DND-41 (cell line): ENCODE data around the gene CD200.

Source experiments
- ATAC-seq: fragments of 200-7000 bp; cut with Tn5 transposase; 3 replicates; pipeline ENCODE4 v1.9.1; 2021; ENCODE audit warnings: low read depth; ENCODE audit not compliant: insufficient read depth
- DNase-seq: peaks from one replicate; pipeline ENCODE4 v3.0.0-alpha.2; 2020
- H2AFZ ChIP-seq: 2 replicates; pipeline ENCODE4 v1.6.0; 2012; ENCODE audit warnings: low read depth, low read length
- H3K27ac ChIP-seq: 2 replicates; pipeline ENCODE4 v1.5.1; 2012; ENCODE audit warnings: low read length, inconsistent platforms
- H3K27me3 ChIP-seq: fragments of 200-600 bp; sonication (generic); 2 replicates; pipeline ENCODE4 v1.6.0; 2012; ENCODE audit warnings: low read length, mild to moderate bottlenecking, inconsistent platforms; ENCODE audit not compliant: insufficient read depth, poor library complexity
- H3K36me3 ChIP-seq: 2 replicates; pipeline ENCODE4 v1.5.1; 2012; ENCODE audit warnings: low read length, inconsistent platforms; ENCODE audit not compliant: insufficient read depth
- H3K4me1 ChIP-seq: 2 replicates; pipeline ENCODE4 v1.5.1; 2012; ENCODE audit warnings: mild to moderate bottlenecking, low read length; ENCODE audit not compliant: insufficient read depth
- H3K4me2 ChIP-seq: 2 replicates; pipeline ENCODE4 v1.6.0; 2012; ENCODE audit warnings: mild to moderate bottlenecking, moderate library complexity, low read length, inconsistent platforms; ENCODE audit not compliant: insufficient read depth
- H3K4me3 ChIP-seq, 2 experiments: fragments of 200-600 bp in 1 of 2; shearing (Covaris generic) in 1 of 2; 2 replicates each; pipeline ENCODE4 v1.5.1; 2012 to 2016; ENCODE audit warnings: inconsistent platforms in 2 of 2, low read length in 2 of 2, mild to moderate bottlenecking in 2 of 2, low read depth in 1 of 2, moderate library complexity in 1 of 2
- H3K79me2 ChIP-seq: 2 replicates; pipeline ENCODE4 v1.6.0; 2012; ENCODE audit warnings: low read length, inconsistent platforms; ENCODE audit not compliant: insufficient read depth
- H3K9ac ChIP-seq: 2 replicates; pipeline ENCODE4 v1.6.0; 2012; ENCODE audit warnings: low read depth, mild to moderate bottlenecking, inconsistent platforms, low read length, moderate library complexity
- H3K9me3 ChIP-seq: 2 replicates; pipeline ENCODE4 v1.5.1; 2012; ENCODE audit warnings: low read length, moderate library complexity, mild to moderate bottlenecking, inconsistent platforms; ENCODE audit not compliant: insufficient read depth, severe bottlenecking
- H4K20me1 ChIP-seq: 2 replicates; pipeline ENCODE4 v1.6.0; 2012; ENCODE audit warnings: low read length; ENCODE audit not compliant: insufficient read depth
- EZH2 ChIP-seq: IDR thresholded peaks from 3 replicates; pipeline ENCODE4 v1.6.1; 2012; ENCODE audit warnings: borderline replicate concordance, low read depth, mild to moderate bottlenecking, moderate library complexity, low read length, inconsistent platforms; ENCODE audit not compliant: severe bottlenecking
- TF ChIP-seq, protein P1 (sequence below): IDR thresholded peaks from 2 replicates; pipeline ENCODE4 v1.5.1; 2012; ENCODE audit warnings: borderline replicate concordance, low read length, moderate library complexity, mild to moderate bottlenecking; ENCODE audit not compliant: poor library complexity, severe bottlenecking; ENCODE audit errors: extremely low read depth

Gene CD200

DNA sequence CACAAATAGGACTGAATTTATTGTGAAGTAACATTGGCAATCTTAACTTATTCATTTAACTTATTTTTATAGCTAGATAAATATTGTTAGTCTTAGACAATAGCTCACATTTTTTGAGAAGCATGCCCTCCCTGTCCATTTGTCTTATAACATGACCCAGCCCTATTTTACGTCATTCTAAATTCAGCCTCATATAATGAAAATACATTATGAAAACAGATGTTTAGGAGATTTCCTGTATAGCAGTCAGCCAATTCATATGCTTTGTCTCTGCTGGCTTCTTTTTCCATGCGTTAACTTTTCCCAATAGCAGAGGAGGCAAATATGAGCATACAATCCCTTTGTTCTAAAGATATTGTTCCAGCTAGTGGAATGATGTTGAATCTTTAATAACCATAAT, 29.3 kb downstream of the CD200 start:
- Histone ChIP-seq H3K36me3 (no peaks in the 10 kb centered on the region), H3K4me2 (no peak overlapping the region), H3K27me3 (no peaks in the 10 kb centered on the region), H3K4me1 (no peaks in the 10 kb centered on the region), H3K9ac (no peak overlapping the region), H3K27ac (no peak overlapping the region), H3K9me3 (no peaks in the 10 kb centered on the region), H4K20me1 (no peaks in the 10 kb centered on the region), H2AFZ (no peak overlapping the region), H3K79me2 (no peaks in the 10 kb centered on the region), H3K4me3 (no peak overlapping the region)
- DNase-seq: no peak
- no peak for ATAC-seq
- TF ChIP-seq, protein P1, sequence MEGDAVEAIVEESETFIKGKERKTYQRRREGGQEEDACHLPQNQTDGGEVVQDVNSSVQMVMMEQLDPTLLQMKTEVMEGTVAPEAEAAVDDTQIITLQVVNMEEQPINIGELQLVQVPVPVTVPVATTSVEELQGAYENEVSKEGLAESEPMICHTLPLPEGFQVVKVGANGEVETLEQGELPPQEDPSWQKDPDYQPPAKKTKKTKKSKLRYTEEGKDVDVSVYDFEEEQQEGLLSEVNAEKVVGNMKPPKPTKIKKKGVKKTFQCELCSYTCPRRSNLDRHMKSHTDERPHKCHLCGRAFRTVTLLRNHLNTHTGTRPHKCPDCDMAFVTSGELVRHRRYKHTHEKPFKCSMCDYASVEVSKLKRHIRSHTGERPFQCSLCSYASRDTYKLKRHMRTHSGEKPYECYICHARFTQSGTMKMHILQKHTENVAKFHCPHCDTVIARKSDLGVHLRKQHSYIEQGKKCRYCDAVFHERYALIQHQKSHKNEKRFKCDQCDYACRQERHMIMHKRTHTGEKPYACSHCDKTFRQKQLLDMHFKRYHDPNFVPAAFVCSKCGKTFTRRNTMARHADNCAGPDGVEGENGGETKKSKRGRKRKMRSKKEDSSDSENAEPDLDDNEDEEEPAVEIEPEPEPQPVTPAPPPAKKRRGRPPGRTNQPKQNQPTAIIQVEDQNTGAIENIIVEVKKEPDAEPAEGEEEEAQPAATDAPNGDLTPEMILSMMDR: no peak
- TF ChIP-seq EZH2: no peak

DNA sequence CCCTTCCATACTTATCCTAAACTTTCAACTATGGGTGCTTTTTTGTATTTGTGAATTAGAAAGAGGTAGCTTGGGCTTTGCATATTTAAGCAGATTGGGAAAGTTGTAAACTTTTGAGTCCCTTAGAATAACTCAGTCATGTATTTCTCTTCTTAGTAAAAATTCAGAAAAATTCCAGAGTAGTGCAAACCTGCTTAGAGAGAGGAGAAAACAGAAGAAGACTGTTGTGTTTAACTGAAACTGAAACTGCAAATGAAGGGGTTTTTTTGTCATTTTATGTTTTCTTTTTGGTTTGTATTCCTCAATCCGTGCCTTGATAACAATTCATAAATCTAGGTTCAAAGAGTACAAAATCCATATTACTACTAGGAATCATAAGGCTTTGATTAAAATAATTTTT, 31.3 kb downstream of the CD200 start:
- H3K36me3 ChIP-seq: no peaks in the 10 kb centered on the region
- ATAC-seq: no peak
- H3K9me3 ChIP-seq: no peaks in the 10 kb centered on the region
- TF ChIP-seq, protein P1: no peak
- TF ChIP-seq EZH2: no peak
- no peak overlapping the region for H3K9ac ChIP-seq
- no peaks in the 10 kb centered on the region for H3K27me3 ChIP-seq
- H3K4me2 ChIP-seq: no peak overlapping the region
- no peaks in the 10 kb centered on the region for H3K4me1 ChIP-seq
- DNase-seq: no peak
- no peak overlapping the region for H3K27ac ChIP-seq
- no peak overlapping the region for H3K4me3 ChIP-seq
- H2AFZ ChIP-seq: no peak overlapping the region
- H4K20me1 ChIP-seq: no peaks in the 10 kb centered on the region
- H3K79me2 ChIP-seq: no peaks in the 10 kb centered on the region

DNA sequence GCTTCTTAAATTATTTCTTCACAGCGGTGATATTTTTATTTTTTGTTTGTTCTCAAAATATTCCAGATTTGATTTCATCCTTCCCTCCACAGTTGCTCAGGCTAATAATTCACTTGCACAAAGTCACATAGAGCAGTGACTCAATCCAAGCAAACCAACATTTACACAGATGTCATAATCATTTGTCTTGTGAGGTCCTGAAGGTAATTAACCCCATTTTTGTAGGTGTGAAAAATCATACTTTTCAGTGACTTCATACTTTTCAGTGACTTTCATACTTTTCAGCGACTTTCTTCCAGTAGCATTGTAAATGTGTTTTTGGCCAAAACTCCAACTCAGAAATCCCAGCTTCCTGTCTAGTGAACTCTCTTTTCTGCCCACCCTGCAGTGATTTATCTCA, 32.1 kb downstream of the CD200 start:
- no peaks in the 10 kb centered on the region for H3K4me1 ChIP-seq
- no peak overlapping the region for H3K27ac ChIP-seq
- H3K9me3 ChIP-seq: no peaks in the 10 kb centered on the region
- no peaks in the 10 kb centered on the region for H4K20me1 ChIP-seq
- H3K9ac ChIP-seq: no peak overlapping the region
- no peak overlapping the region for H3K4me2 ChIP-seq
- DNase-seq (no peak), ATAC-seq (no peak)
- H2AFZ ChIP-seq: no peak overlapping the region
- no peaks in the 10 kb centered on the region for H3K27me3 ChIP-seq
- no peaks in the 10 kb centered on the region for H3K36me3 ChIP-seq
- no peaks in the 10 kb centered on the region for H3K79me2 ChIP-seq
- no peak for TF ChIP-seq EZH2
- TF ChIP-seq, protein P1: no peak
- no peak overlapping the region for H3K4me3 ChIP-seq

DNA sequence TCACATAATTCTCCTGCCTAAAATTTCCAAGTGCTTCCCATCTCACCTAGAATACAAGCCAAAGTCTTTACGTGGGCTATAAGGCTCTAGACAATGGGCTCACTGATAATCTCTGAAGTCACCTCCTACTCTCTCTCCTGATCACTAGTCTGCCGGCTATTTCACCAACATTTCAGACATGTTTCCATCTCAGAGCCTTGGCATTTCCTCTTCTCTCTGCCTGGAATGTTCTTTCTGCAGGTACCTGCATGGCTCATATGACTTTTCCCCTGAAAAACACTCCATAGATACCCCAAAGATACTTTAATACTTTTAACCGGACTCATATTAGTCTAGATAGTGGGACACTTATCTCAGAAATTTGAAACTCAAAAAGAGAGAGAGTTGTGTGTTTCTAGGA, 32.7 kb downstream of the CD200 start:
- DNase-seq (no peak), ATAC-seq (no peak)
- Histone ChIP-seq H4K20me1 (no peaks in the 10 kb centered on the region), H3K9ac (no peak overlapping the region), H3K36me3 (no peaks in the 10 kb centered on the region), H3K79me2 (no peaks in the 10 kb centered on the region), H3K4me1 (no peaks in the 10 kb centered on the region), H3K27ac (no peak overlapping the region), H3K4me3 (no peak overlapping the region), H2AFZ (no peak overlapping the region), H3K9me3 (no peaks in the 10 kb centered on the region), H3K4me2 (no peak overlapping the region), H3K27me3 (no peaks in the 10 kb centered on the region)
- TF ChIP-seq, protein P1: no peak
- TF ChIP-seq EZH2: no peak
